Esophagus muscularis mucosa (tissue), 3 donors: ENCODE results near the gene GSTM3.

Source experiments
- POLR2A ChIP-seq: fragments of 450-650 bp; IDR thresholded peaks from one replicate; pipeline ENCODE4 v1.6.1; 2017; ENCODE audit warnings: antibody characterized with exemption, moderate library complexity, mild to moderate bottlenecking, low read depth
- POLR2AphosphoS5 ChIP-seq, 2 donors: sonication (generic); formaldehyde crosslinking; IDR thresholded peaks; one replicate each; pipeline ENCODE4 v1.6.1; 2017; ENCODE audit warnings: antibody characterized with exemption in 2 of 2
- TF ChIP-seq, protein P1 (sequence below), 3 experiments: fragments of 200-600 bp in 2 of 3; fragments of 450-650 bp in 1 of 3; sonication (generic) in 2 of 3; IDR thresholded peaks; one replicate each; pipeline ENCODE4 v1.5.1; 2017 to 2019; ENCODE audit warnings: antibody characterized with exemption in 3 of 3, mild to moderate bottlenecking in 2 of 3, moderate library complexity in 1 of 3

DNA sequence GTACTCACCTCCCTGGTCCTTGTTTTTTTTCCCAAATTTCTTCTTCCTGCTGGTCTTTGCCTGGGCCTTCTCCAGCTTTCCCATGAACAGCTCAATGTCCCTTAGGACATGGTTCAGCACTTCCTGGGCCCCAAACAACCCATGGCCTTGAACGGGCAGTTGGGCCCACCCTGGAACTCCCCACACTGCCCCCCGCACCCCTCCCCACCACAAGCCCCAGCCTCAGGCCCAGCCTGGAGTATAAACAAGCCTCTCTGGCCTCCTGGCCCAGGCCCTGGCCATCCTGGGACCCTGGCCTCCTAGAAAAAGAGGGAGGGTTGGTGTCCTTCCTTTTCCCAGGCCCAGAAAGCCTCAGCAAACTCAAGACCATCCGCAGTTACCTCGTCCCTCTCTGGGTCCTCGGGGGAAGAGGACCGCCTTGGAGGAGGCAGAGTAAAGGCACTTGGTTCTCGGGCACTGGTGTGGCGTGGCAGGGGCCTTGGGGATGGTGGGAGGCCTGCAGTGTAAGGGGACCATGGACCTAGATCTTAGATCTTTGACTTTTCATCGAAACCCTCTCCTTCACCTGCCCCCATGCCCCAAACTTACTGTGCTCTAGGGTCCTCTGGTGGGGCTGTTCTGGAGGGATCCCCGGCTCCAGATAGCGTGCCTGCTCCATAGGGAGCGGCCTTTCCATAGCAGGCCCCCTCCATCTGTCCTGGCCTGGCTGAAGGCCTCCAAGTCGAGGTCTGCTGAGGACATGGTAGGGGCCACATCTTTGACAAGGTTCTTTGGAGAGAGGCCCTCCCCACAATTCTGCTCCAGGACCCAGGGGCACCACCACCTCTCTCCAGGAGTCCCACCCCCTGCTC lies 17.3 kb upstream of the GSTM3 start:
- TF ChIP-seq POLR2A (no peak), POLR2AphosphoS5 (IDR thresholded peaks at IDR 0.05) (no peak)
- TF ChIP-seq, protein P1, sequence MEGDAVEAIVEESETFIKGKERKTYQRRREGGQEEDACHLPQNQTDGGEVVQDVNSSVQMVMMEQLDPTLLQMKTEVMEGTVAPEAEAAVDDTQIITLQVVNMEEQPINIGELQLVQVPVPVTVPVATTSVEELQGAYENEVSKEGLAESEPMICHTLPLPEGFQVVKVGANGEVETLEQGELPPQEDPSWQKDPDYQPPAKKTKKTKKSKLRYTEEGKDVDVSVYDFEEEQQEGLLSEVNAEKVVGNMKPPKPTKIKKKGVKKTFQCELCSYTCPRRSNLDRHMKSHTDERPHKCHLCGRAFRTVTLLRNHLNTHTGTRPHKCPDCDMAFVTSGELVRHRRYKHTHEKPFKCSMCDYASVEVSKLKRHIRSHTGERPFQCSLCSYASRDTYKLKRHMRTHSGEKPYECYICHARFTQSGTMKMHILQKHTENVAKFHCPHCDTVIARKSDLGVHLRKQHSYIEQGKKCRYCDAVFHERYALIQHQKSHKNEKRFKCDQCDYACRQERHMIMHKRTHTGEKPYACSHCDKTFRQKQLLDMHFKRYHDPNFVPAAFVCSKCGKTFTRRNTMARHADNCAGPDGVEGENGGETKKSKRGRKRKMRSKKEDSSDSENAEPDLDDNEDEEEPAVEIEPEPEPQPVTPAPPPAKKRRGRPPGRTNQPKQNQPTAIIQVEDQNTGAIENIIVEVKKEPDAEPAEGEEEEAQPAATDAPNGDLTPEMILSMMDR (IDR thresholded peaks at IDR 0.05) = no peak
